GM23248 (cell line): ENCODE results near the gene MYRIP.

Experiments used
- EZH2 ChIP-seq: fragments of 200-600 bp; sonication (generic); IDR thresholded peaks from 2 replicates; pipeline ENCODE4 v1.6.1; 2018; ENCODE audit warnings: antibody characterized with exemption, mild to moderate bottlenecking; ENCODE audit not compliant: insufficient read depth, poor library complexity, severe bottlenecking
- EZH2phosphoT487 ChIP-seq: fragments of 200-600 bp; sonication (generic); IDR thresholded peaks from 2 replicates; pipeline ENCODE4 v1.6.1; 2018; ENCODE audit warnings: antibody characterized with exemption, moderate library complexity, mild to moderate bottlenecking, low read depth; ENCODE audit not compliant: insufficient read depth

- TF ChIP-seq EZH2 (no peak), EZH2phosphoT487 (no peak)
Measured at GRCh38 chr3:40242638-40243037, 433.2 kb downstream of the MYRIP start.
